ENCODE measurements around the gene PFKFB3.
"Not testable (repeated sequence)": the region's sequence is repeated elsewhere in the genome, so short reads cannot be mapped to it uniquely, and the experiment has no call there.

PFKFB3 gene

DNA sequence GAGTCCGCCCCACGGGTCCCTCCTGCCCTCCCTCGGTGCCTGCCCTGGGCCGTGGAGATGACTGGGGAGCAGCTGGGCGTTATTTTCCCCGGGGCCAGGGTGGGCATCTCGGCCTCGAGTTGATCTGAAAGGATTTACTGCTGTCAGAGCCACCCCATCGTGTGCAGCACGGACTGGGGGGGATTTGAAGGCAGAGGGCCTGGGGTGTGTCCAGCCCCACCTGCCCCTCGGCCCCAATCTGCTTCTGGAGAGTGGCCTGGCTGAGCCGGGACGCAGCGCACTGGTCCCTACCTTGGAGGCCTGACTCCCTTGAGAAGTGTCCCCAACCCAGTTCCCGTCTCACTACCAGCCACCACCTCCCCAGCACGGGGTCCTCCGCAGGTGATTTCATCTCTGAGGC is 24.2 kb upstream of the PFKFB3 start:
- no peak for DNase-seq (ENCODE audit: low spot score)

GRCh38 chr10:6179078-6179477 is 23.7 kb upstream of the PFKFB3 start:
- no peak for DNase-seq (ENCODE audit: low spot score)

DNA sequence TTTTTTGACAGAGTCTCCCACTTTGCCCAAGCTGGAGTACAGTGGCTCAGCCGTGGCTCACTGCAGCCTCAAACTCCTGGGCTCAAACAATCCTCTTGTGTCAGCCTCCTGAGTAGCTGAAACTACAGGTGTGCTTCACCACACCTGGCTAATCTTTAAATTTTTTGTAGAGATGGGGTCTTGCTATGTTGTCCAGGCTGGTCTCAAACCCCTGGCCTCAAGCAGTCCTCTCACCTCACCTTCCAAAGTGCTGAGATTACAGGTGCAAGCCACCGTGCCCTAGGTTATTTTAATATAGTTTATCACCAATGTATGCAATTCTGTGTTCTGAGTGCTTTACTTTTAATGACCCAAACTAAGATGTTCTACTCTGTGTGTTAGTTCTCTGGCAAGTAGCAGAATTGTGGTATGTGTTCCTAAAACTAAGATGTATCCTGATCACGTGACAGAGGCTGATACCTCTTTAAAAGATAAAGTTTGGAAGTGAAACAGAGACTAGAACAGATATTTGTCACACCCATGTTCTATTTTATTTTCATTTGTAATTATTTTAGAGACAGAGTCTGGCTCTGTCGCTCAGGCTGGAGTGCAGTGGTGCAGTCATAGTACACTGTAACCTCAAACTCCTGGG is 22.1 kb upstream of the PFKFB3 start:
- no peak for DNase-seq (ENCODE audit: low spot score)

DNA sequence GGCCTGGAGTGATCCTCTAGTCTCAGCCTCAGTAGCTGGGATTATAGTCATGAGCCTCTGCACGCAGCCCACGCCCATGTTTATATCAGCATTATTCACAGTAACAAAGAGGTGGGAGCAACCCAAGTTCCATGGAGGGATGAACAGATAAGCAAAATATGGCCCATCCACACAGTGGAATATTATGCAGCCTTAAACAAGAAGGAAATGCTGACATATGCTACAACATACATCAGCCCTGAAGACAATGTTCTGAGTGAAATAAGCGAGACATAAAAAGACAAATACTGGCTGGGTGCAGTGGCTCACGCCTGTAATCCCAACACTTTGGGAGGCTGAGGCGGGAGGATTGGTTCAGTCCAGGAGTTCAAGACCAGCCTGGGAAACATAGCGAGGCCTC is 21.5 kb upstream of the PFKFB3 start:
- no peak for DNase-seq (ENCODE audit: low spot score)

DNA sequence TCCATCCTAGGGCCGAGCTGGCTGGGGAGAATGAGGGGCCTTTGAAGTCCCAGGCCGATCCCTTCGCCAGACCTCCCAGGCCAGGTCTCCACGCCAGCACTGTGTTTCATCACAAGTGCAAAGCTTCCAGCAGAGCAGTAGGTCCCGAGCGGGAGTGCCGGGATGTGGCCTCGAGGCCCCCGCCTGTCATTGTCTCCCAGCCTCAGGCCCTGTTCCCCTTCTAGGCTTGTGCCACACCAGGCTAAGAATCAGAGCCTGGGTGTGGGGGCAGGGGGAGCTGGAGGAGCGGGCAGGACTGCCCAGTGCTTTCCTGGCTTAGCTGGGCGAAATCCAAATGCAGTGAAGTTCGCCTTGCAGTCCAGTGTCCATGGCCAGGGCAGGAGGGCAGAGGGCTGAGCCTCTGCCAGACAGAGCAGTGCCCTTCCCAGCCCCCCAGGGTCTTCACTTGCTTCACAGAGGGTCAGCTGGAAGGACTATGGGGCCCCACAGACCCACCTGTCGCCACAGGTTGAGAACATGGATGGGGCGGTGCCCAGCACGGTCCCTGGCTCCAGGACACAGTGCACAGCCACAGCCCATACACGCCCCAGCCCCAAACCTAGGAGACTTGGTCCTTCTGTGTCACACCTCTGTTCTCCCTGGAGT is 20.2 kb upstream of the PFKFB3 start:
- DNase-seq (ENCODE audit: low spot score): no peak

GRCh38 chr10:6185039-6185716 is 17.6 kb upstream of the PFKFB3 start:
- DNase-seq (ENCODE audit: low spot score): no peak

DNA sequence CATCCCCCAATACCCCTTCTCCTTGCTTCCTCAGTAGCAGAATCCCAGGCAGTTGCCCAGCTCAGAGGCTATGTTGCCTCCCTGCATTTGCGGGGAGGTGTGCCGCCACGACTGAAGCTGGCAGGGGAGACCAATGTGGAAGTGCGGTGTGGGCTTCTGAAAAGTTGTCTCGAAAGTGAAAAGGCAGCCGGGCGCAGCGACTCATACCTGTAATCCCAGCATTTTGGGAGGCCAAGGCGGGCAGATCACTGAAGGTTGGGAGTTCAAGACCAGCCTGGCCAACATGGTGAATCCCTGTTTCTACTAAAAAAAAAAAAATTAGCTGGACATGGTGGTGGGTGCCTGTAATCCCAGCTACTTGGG is 15.9 kb upstream of the PFKFB3 start:
- DNase-seq (ENCODE audit: low spot score): no peak

DNA sequence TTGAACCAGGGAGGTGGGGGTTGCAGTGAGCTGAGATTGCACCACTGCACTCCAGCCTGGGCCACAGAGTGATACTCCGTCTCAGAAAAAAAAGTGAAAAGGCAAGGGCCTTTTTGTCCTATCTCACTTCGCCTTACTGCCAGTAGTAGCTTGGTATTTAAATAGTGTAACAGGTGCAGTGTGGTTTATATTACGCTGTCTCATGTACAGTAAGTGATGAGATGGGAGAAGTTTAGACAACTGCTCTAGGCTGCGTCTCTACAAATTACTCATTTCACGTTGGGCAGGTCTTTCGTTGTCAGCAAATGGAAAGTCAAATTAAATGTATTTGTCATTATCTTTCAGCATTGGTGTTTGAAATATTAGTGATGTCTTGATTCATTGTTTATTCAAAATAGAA is 15.5 kb upstream of the PFKFB3 start:
- no peak for DNase-seq (ENCODE audit: low spot score)

DNA sequence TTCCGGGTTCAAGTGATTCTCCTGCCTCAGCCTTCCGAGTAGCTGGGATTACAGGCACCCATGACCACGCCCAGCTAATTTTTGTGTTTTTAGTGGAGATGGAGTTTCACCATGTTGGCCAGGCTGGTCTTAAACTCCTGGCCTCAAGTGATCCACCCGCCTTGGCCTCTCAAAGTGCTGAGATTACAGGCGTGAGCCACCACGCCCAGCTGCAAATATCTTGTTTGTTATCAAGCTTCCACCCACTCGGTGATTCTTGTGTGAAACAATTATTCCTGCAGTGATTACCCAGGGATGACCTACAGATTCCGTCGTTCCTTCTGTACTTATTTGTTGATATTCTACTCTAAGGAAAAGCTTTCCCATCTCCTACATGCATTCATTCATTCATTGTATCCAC is 12.7 kb upstream of the PFKFB3 start:
- not testable (repeated sequence) for DNase-seq (ENCODE audit: low spot score)

DNA sequence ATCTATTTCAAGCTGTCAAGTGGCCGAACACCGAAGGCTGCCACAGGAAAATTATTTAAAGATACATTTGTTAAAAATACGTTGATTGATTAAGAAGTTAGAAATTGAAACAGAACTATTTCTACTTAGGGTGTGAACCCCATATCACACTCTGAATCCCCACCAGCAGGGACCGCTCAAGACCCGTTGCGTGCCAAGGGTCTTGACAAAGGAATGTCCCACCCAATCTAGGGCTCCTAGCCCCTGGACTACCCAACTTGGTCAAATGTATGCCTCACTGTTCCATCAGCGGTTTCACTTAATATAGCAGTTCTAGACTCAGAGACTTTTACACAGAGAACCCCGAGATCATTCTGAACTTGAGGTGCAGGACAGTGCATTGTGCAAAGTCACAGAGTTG is 11.6 kb upstream of the PFKFB3 start:
- DNase-seq (ENCODE audit: low spot score): no peak

DNA sequence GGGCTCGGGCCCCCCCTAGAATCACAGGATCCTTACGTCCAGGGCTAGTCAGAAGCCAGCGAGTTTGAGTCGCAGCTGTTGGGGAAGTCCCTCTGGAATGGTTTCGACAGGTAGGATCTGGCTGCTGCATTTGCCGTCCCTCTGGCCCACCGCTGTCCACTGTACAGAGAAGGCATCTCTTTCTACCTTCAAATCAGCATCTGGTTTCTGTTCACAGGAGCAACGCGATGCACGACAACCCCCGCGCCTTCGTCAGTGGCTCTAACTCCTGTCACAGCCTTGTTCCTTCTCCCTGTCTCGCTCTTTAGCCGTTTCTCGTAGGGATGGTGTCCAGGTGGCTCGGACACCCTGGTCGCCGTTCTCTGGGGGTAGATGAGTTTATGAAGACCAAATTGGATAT is 11.2 kb upstream of the PFKFB3 start:
- DNase-seq (ENCODE audit: low spot score): no peak

DNA sequence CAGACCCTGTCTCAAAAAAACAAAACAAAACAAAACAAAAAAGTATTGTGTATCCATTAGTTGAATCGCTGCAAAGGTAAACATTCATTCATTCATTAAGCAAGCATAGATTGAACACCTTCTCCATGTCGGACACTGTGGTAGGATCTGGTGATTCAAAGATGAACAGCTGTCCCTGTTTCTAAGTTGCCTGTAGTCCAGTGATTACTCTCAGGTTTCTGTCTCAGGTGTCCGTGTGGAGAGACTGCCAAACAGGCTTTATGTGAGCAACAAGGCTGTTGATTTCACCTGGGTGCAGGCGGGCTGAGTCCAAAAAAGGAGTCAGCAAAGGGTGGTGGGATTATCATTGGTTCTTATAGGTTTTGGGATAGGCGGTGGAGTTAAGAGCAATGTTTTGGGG is 9.4 kb upstream of the PFKFB3 start:
- DNase-seq (ENCODE audit: low spot score): not testable (repeated sequence)

DNA sequence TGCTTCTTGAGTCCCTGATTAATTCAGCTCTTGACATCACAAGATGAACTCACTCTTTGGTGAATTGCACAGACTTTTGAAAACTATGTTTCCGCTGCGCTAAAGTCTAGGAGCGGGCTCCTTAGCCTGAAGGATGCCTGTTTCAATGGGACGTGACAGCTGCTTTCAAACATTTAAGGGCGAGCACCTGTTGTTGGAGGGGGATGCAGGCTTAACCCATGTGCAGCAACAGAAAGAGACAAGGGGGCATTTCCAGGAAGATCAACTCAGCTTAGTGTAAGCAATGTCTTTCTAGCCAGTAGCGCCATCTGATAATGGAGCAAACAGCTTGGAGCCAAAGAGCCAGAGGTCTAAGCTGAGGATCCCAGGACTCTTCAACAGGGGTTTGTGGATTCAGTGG is 8.4 kb upstream of the PFKFB3 start:
- DNase-seq (ENCODE audit: low spot score): no peak

GRCh38 chr10:6195376-6195775 is 7.4 kb upstream of the PFKFB3 start:
- DNase-seq (ENCODE audit: low spot score): no peak

DNA sequence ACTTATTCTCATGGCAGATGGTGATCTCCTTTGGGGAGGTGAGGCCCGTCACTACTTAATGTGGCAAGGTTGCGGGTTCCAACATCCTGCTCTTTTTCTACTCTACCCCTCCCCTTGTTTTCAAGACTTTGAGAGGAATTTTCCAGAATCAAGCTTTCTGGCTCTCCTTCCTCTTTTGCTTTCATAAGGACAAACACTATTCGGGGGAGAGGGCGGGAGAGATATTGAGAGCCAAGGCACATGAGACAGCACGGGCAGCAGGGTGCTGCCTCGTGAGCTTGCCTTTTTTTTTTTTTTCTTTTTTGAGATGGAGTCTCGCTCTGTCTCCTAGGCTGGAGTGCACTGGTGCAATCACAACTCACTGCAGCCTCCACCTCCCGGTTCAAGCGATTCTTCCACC is 6.9 kb upstream of the PFKFB3 start:
- DNase-seq (ENCODE audit: low spot score): no peak

GRCh38 chr10:6196524-6196923 is 6.2 kb upstream of the PFKFB3 start:
- DNase-seq (ENCODE audit: low spot score): not testable (repeated sequence)

- no peak for DNase-seq (ENCODE audit: low spot score)
Measured at GRCh38 chr10:6197321-6197720, 5.4 kb upstream of the PFKFB3 start.

DNA sequence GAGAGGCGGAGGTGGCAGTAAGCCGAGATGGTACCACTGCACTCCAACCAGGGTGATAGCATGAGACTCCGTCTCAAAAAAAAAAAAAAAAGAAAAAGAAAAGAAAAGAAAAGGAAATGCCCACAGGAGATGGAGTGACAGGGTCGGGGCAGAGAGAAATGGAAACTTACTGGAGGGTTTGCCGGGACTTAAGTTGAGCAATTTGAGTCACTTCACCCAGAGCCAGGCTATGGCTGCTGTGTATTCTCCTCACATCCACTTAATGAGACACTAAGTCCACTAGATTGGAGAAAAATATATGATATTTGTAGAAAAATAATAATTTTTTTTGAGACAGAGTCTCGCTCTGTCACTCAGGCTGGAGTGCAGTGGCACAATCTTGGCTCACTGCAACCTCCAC is 4.6 kb upstream of the PFKFB3 start:
- no peak for DNase-seq (ENCODE audit: low spot score)

- DNase-seq (ENCODE audit: low spot score): no peak
Measured at GRCh38 chr10:6199131-6199733, 3.5 kb upstream of the PFKFB3 start.

- DNase-seq (ENCODE audit: low spot score): no peak
Measured at GRCh38 chr10:6200440-6200733, 2.3 kb upstream of the PFKFB3 start.

DNA sequence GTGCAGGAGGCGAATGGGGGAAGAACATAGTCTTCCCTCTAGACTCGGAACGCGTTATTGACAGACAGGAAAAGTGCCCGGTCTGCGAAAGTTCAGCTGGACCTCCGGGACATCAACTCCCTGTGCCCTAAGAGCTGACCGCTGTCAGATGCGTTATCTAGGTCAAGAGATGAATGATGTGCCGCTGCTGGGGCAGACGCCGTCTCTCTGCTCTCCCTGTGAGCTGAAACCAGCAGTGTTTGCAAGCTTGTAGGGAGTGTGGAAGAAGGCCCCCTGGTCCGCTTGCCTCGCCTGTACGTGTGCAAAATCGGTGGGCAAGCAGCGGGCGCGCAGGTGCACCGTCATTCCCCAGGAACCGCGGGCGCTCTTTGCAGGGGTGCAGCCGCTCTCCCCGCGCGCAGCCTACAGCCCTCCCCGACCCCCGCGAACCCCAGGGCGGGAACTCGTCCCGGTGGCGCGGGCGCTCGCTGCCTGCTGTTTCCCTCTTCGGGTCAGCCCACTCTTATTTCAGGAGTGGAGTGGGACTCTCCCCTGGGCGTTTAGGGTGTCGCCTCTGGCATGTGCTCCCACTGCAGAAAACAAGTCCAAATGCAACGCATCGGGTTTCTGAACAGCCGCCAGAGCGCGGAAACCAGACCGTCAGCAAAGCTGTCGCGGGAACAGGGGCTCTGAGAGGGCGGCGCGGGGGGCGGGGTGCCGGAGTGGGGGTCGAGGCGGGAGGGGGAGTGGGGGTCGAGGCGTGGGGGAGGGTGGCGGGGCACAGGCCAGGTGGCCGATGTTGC is 1.8 kb upstream of the PFKFB3 start:
- DNase-seq (ENCODE audit: low spot score): no peak

DNA sequence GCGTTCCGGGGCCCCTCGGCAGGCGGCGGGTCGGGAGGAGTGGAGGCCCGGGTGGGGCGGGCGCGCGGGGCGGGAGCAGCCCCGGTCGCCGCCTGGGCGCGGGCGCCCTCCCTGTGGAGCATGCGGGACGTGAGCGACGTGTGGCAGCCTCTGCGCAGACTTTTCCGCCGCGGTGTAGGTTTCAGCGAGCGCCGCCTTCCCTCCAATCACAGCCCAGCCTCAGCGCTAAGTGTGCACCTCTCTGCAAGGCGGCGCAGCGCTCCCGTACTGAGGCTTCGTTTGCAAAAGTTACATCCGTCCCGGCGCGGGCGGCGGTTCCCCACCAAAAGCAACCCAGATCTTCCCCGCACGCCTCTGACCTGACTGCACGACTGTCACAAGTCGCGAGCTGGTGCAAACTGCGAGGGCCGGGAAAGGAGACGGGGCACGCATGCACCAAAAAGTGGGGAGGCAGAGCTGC is 1.2 kb upstream of the PFKFB3 start:
- DNase-seq (ENCODE audit: low spot score): peak; percentile 73
